Smooth muscle cell (in vitro differentiated cells): ENCODE data around the gene ADGRE2. TPM values are rescaled to one million over a fixed set of nuclear protein-coding genes. Genes with fewer than 3 reads are reported as not detected.
"Not testable (repeated sequence)": the region's sequence is repeated elsewhere in the genome, so short reads cannot be mapped to it uniquely, and the experiment has no call there.

Experiments
- DNase-seq: peaks from one replicate; lab custom pipeline; 2025; ENCODE audit not compliant: unreplicated experiment; lab: John Stamatoyannopoulos, UW
- H2AFZ ChIP-seq: fragments of 200-600 bp; sonication (generic); 2 replicates; pipeline ENCODE4 v1.6.0; 2016; ENCODE audit warnings: antibody characterized with exemption, low read depth, mild to moderate bottlenecking
- H3F3A ChIP-seq: fragments of 200-600 bp; sonication (generic); 2 replicates; pipeline ENCODE4 v1.6.0; 2017; ENCODE audit warnings: antibody characterized with exemption, low read depth
- H3K27ac ChIP-seq: fragments of 200-600 bp; sonication (generic); 2 replicates; pipeline ENCODE4 v1.5.1; 2016; ENCODE audit warnings: low read depth, mild to moderate bottlenecking
- H3K27me3 ChIP-seq: fragments of 200-600 bp; sonication (generic); 2 replicates; pipeline ENCODE4 v1.6.1; 2016; ENCODE audit warnings: low read depth, mild to moderate bottlenecking
- H3K36me3 ChIP-seq: fragments of 200-600 bp; sonication (generic); 2 replicates; pipeline ENCODE4 v1.5.1; 2016; ENCODE audit warnings: low read depth
- H3K4me1 ChIP-seq: fragments of 200-600 bp; sonication (generic); 2 replicates; pipeline ENCODE4 v1.5.1; 2016; ENCODE audit warnings: low read depth
- H3K4me2 ChIP-seq: fragments of 200-600 bp; sonication (generic); 2 replicates; pipeline ENCODE4 v1.6.0; 2016; ENCODE audit warnings: mild to moderate bottlenecking
- H3K4me3 ChIP-seq: fragments of 200-600 bp; sonication (generic); 2 replicates; pipeline ENCODE4 v1.5.1; 2016; ENCODE audit warnings: mild to moderate bottlenecking
- H3K79me2 ChIP-seq: fragments of 200-600 bp; sonication (generic); 2 replicates; pipeline ENCODE4 v1.6.0; 2016; ENCODE audit warnings: low read depth, mild to moderate bottlenecking
- H3K9ac ChIP-seq: fragments of 200-600 bp; sonication (generic); 2 replicates; pipeline ENCODE4 v1.6.0; 2016; ENCODE audit warnings: low read depth
- H3K9me3 ChIP-seq: fragments of 200-600 bp; sonication (generic); replicated peaks from 2 replicates; pipeline ENCODE4 v1.5.1; 2016; ENCODE audit warnings: low read depth
- H4K20me1 ChIP-seq: fragments of 200-600 bp; sonication (generic); 2 replicates; pipeline ENCODE4 v1.6.0; 2016; ENCODE audit warnings: low read depth
- CTCF ChIP-seq: fragments of 200-600 bp; sonication (generic); IDR thresholded peaks from 2 replicates; pipeline ENCODE4 v1.5.1; 2017; ENCODE audit warnings: borderline replicate concordance, mild to moderate bottlenecking, antibody characterized with exemption; ENCODE audit not compliant: insufficient read depth, poor library complexity, severe bottlenecking
- WGBS: methylation state at CpG from one replicate; pipeline ENCODE4 v1.1.7; 2016; ENCODE audit warnings: low lambda C conversion rate; 5-methylcytosine and 5-hydroxymethylcytosine counted together
- polyA plus RNA-seq: library from polyadenylated mRNA; unstranded; fragments of >200 nt; fragmentation: Nextera tagmentation; extraction: Ambion mirVana; gene quantifications from 2 replicates; pipeline ENCODE4 v1.2.1, GENCODE V29; 2016
- total RNA-seq: library from RNA; depleted of rRNA; stranded (reverse); fragments of >200 nt; gene quantifications from 2 replicates; pipeline ENCODE4 v1.2.3, GENCODE V29; 2014

Gene ADGRE2
- total and polyA plus RNA-seq, 2 experiments from 2014 or later, result 2.0 to 3.6 TPM

DNA sequence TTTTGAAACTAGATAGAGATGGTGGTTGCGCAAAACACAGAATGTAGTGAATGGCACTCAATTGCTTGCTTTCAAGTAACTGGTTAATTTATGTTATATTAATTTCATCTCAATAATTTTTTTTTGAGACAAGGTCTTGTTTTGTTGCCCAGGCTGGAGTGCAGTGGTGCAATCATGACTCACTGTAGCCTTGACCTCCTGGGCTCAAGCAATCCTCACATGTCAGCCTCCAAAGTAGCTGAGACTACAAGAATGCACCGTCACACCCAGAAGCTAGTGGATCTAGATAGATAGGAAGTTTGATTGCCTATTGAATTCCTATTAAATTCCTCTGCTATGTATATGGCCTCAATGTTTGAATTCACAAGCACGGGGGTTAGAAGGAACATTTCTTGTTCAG is 26.4 kb upstream of the ADGRE2 start:
- WGBS, result 85% methylated on average over 3 of the region's 3 CpGs
- Histone ChIP-seq H3K27ac (no peak overlapping the region), H3K4me3 (no peak overlapping the region), H3K79me2 (no peaks in the 10 kb centered on the region), H3K9ac (no peak overlapping the region), H4K20me1 (no peaks in the 10 kb centered on the region), H3K4me1 (no peaks in the 10 kb centered on the region), H3F3A (no peaks in the 10 kb centered on the region), H3K27me3 (no peaks in the 10 kb centered on the region), H3K36me3 (no peaks in the 10 kb centered on the region), H3K4me2 (no peak overlapping the region), H3K9me3 (no peaks in the 10 kb centered on the region), H2AFZ (no peak overlapping the region)
- no peak for DNase-seq
- no peak for TF ChIP-seq CTCF

DNA sequence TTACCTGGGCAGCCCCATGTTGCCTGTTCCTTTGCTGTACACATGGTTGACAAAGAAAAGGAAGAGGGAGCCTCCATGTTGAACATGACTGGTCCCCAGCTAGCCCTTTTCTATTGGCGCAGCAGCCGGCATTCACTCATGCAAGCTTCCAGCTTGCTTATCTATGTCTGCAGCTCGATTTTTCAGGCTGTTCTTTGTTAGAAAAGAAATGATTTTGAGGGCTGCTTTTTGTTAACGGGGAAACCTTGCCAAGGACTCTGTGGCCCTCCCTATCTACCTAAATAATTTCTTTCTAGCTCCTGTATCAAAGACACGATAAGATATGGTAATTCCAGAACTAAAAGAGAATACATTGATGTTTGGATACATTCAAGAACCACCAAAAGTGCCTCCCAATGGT is 20.4 kb upstream of the ADGRE2 start:
- H3K9me3 ChIP-seq, result no peaks in the 10 kb centered on the region
- no peak overlapping the region for H2AFZ ChIP-seq
- no peak overlapping the region for H3K4me2 ChIP-seq
- H3K9ac ChIP-seq, result no peak overlapping the region
- H3K27me3 ChIP-seq, result no peaks in the 10 kb centered on the region
- no peaks in the 10 kb centered on the region for H3K79me2 ChIP-seq
- H3K4me1 ChIP-seq, result no peaks in the 10 kb centered on the region
- H3F3A ChIP-seq, result no peaks in the 10 kb centered on the region
- no peak overlapping the region for H3K27ac ChIP-seq
- no peak overlapping the region for H3K4me3 ChIP-seq
- H4K20me1 ChIP-seq, result no peaks in the 10 kb centered on the region
- no peak for TF ChIP-seq CTCF
- no peaks in the 10 kb centered on the region for H3K36me3 ChIP-seq
- 63% methylated on average over 5 of the region's 5 CpGs for WGBS
- no peak for DNase-seq

- Histone ChIP-seq H3K4me1 (no peaks in the 10 kb centered on the region), H2AFZ (no peak overlapping the region), H3K9ac (no peak overlapping the region), H4K20me1 (no peaks in the 10 kb centered on the region), H3K4me2 (no peak overlapping the region), H3K79me2 (no peaks in the 10 kb centered on the region), H3K27ac (no peak overlapping the region), H3K36me3 (no peaks in the 10 kb centered on the region), H3K4me3 (no peak overlapping the region), H3F3A (no peaks in the 10 kb centered on the region), H3K27me3 (no peaks in the 10 kb centered on the region), H3K9me3 (no peaks in the 10 kb centered on the region)
- no peak for TF ChIP-seq CTCF
- DNase-seq, result no peak
- 92% methylated on average over 11 of the region's 11 CpGs for WGBS
Measured at GRCh38 chr19:14796021-14796420, 17.7 kb upstream of the ADGRE2 start.

GRCh38 chr19:14795078-14795721 is 16.8 kb upstream of the ADGRE2 start:
- Histone ChIP-seq H3K79me2 (no peaks in the 10 kb centered on the region), H3K27ac (no peak overlapping the region), H3K9ac (no peak overlapping the region), H3K27me3 (no peaks in the 10 kb centered on the region), H3K36me3 (no peaks in the 10 kb centered on the region), H3K4me2 (no peak overlapping the region), H3K9me3 (no peaks in the 10 kb centered on the region), H3F3A (no peaks in the 10 kb centered on the region), H2AFZ (no peak overlapping the region), H4K20me1 (no peaks in the 10 kb centered on the region), H3K4me3 (no peak overlapping the region), H3K4me1 (no peaks in the 10 kb centered on the region)
- DNase-seq, result no peak
- TF ChIP-seq CTCF, result no peak
- WGBS, result 80% methylated on average over 5 of the region's 5 CpGs

DNA sequence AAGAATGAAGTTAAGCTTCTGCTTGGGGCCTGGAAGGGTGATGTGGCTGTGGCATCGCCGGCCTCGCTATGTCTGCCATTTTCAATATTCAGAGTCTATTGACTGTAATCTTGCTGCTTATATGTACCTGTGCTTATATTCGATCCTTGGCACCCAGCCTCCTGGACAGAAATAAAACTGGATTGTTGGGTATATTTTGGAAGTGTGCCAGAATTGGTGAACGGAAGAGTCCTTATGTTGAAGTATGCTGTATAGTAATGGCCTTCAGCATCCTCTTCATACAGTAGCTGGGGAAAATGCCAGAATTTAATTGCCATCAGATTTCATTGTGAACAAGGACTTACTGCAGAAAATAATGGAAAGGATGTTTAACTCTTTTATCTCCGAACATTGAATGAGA is 13.9 kb upstream of the ADGRE2 start:
- DNase-seq, H3F3A ChIP-seq, H3K36me3 ChIP-seq, H3K27ac ChIP-seq, H4K20me1 ChIP-seq, H3K9ac ChIP-seq, H3K79me2 ChIP-seq, H3K4me2 ChIP-seq, H3K27me3 ChIP-seq, H3K4me3 ChIP-seq, H2AFZ ChIP-seq, H3K4me1 ChIP-seq, H3K9me3 ChIP-seq: not testable (repeated sequence)
- 89% methylated on average over 6 of the region's 6 CpGs for WGBS
